NCI-H1436 treated with DMSO at 0.1 percent for 48 hours (cell line): ENCODE results near the gene HSD17B14.
"Not testable (repeated sequence)": the region's sequence is repeated elsewhere in the genome, so short reads cannot be mapped to it uniquely, and the experiment has no call there.

Experiments
- DNase-seq: peaks from one replicate; lab custom pipeline; 2025; lab: John Stamatoyannopoulos, UW

HSD17B14 gene

DNA sequence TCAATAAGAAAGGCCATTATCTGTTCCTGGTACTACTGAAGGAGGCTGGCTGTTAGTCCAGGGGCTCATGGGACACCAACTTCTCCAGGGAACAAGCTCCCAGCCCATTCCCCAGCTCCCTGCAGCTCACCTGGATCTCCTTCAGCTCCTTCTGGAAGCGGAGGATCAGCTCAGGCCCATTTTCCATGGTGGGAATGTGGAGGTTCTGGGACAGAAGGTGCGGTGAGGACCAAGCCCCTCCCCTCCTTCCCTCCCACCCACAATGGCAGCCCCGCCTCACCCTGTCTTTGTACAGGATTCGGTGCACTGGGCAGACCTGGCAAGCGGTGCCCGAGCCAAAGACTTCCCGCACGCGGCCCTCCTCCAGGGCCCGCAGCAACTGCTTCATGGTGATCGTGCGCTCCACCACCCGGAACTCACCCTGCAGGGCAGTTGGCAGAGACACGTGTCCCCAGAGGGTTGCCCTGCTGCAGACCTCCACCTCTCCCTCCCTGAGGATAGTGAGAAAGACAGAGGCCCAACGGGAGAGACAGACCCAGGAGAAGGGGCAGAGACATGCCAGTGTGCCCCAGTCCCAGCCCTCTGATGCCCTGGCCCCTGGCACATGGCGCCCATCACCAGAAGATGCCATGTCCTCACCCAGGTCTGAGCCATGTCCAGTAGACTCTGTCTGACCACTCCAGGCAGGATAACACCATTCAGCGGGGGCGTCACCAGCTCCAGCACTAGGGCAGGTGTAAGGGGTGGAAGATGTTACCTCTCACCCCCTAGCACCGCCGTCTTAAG lies 39.8 kb downstream of the HSD17B14 start:
- DNase-seq: no peak

DNA sequence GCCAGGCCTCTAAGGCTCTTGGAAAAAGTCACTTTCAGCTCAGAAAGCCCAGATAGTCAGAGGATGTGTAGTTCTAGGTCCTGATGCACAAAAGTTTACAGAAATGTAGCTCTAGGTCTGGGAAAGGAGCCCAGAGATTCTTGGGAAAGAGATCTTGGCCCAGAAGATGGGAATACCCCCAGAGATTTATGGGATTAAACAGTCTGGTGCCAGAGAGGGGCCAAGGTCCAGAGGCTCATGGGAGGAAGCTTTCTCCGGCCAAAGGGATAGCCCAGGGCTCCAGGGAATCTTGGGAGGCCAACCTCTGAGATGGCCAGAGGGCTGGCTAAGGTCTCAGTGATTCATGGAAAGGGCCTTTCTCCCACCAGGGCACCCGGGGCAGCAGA lies 40.6 kb downstream of the HSD17B14 start:
- no peak for DNase-seq

DNA sequence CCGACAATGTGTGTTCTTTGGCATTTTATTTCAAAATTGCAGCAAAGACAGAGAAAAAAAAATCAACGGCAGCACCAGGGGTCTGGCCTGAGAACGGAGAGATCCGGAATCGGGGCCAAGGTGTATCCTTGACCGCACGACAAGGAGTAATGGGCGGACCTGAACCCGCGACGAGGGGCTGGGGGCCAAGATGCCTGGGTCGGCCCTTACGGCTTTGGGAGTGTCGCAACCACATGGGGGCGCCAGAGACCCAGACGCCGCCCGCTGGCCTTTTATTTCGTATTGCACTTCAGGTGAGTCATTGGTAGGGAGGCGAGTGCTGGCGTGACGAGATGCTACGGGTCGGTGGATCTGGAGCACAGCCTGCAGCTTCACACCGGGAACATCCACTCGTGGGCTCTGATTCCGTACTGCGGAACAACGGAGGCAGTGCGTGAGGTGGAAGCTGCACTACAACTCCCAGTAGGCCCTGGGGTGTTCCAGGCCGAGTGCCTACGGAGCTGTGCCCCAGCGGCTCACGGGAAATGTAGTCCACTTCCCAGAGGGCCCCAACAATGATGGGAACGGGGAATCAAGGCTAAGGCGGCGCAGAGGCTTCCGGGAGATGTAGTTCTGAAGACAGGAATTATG lies 41.1 kb downstream of the HSD17B14 start:
- no peak for DNase-seq

DNA sequence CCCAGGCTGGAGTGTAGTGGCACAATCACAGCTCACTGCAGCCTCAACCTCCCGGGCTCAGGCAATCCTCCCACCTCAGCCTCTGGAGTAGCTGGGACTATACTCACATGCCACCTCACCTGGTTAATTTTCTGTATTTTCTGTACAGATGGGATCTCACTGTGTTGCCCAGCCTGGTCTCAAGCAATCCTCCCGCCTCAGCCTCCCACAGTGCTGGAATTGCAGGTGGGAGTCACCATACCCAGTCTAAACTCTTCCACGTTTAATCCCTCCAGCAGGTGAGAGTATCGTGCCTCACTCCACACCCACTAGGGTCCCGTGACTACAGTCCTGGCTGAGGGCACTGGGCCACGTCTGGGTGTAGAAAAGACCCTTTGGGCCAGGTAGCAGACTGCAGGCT lies 42.0 kb downstream of the HSD17B14 start:
- DNase-seq: no peak

DNA sequence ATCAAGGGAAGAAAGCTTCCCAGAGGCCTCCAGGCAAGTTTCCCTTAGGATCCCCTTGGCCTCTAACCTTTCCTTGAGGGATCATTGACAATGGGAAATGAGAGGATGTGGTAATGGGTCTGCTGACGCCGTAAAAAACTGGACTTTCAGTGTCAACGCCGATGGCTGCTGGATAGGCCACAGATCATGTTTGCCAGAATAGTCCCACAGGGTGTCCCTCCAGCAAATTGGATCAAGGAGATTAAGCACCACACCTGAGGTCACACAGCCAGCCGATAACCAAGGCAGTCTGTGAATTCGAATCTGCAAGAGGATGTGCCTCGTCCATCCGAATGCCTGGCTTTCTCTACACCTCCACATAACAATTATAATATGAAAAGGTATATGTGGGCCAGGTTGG lies 43.0 kb downstream of the HSD17B14 start:
- DNase-seq: no peak

DNA sequence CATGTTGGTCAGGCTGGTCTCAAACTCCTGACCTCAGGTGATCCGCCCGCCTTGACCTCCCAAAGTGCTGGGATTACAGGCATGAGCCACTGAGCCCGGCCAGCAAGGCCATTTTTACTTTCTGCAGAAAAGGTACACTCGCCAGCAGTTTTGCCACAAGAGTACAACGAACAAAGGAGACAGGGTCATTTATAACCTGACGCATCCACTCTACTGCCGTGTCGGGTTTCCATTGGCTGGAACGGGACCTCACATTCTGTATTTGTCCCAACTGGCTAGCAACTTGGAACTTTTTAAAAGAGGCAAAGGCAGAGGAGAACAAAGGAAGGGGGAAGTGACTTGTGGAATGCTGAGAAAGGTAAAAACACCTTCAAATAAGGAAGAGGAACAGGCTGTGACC lies 49.0 kb downstream of the HSD17B14 start:
- not testable (repeated sequence) for DNase-seq

DNA sequence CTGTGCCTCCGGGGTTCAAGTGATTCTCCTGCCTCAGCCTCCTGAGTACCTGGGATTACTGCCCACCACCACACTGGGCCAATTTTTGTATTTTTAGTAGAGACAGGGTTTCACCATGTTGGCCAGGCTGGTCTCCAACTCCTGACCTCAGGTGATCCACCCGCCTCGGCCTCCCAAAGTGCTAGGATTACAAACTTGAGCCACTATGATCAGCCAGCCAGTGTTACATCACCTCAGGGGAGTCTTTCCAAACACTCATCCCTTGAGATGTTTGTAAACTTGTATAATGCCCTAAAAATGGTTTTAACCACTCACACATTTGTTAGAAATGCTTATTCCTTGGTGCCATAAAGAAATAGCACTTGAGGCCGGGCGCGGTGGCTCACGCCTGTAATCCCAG lies 49.9 kb downstream of the HSD17B14 start:
- DNase-seq: not testable (repeated sequence)

DNA sequence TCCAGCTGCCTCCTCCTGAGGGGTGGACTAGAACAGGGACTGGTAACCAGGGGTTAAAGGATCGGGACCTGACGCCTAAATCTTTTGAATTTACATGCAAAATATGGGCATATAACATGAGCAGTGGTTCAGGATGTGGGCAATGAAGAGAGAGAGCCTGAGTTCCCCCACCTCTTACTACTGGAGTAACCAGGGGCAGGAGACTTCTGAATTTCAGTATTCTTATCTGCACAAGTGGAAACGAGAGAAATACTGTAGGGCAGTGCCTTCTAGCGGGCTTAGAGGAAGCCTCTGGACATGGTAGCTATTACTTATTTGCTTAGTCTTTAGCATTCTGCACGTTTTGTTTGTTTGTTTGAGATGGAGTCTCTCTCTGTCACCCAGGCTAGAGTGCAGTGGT lies 51.8 kb downstream of the HSD17B14 start:
- no peak for DNase-seq

DNA sequence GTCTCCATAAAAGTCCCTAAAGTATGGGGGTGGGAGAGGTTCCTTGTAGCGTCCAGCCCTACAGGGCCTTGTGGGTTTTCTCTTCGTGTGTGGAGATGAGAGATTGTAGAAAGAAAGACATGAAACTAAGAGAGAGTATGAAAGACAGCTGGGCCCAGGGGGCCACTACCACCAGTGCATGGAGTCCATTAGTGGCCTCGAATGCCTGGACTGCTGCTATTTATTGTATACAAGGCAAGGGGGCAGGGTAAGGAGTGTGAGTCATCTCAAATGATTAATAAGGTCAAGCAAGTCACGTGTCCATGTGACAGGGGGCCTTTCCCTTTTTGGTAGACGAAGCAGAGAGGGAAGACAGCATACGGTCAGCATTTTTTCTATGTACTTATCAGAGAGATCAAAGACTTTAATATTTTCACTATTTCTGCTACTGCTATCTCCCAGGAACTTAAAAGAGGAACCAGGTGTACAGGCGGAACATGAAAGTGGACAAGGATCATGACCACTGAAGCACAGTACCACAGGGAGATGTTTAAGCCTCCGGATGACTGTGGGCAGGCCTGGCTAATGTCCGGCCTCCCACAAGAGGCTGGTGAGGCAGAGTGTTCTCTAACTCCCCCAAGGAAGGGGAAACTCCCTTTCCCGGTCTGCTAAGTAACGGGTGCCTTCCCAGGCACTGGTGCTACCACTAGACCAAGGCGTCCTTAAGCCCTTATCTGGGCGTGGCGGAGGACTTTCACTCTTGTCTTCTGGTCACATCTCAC lies 55.5 kb downstream of the HSD17B14 start:
- DNase-seq: no peak

DNA sequence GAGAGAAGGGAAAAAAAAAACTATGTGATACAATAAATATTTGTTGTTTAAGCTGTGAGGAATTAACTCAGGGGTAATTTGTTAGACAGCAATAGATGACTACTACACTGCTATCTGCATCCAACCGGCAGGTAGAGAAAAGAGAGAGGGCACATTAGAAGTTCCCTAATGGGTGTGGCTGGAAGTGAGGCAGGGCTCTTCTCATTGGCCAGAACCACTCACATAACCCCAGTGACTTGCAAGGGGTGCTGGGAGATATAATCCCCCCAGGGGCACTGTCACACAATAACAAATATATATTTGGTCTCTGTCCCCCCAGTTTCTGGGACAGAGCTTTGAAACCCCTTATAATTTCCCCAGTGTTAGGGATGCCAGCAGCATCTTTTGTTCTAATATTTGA lies 56.7 kb downstream of the HSD17B14 start:
- no peak for DNase-seq

DNA sequence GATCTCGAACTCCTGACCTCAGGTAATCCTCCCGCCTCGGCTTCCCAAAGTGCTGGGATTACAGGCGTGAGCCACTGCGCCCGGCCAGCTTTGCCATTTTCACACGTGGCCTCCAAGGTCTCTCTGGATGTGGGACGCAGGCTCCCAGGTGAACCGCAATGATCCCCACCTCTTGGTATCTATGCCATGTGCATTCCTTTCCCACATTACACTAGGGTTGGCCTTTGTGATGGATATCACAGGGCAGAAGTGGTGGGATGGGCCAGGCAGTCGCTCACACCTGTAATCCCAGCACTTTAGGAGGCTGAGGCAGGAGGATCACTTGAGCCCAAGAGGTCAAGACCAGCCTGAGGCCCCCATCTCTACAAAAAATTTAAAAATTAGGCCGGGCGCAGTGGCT lies 58.6 kb downstream of the HSD17B14 start:
- DNase-seq: no peak

DNA sequence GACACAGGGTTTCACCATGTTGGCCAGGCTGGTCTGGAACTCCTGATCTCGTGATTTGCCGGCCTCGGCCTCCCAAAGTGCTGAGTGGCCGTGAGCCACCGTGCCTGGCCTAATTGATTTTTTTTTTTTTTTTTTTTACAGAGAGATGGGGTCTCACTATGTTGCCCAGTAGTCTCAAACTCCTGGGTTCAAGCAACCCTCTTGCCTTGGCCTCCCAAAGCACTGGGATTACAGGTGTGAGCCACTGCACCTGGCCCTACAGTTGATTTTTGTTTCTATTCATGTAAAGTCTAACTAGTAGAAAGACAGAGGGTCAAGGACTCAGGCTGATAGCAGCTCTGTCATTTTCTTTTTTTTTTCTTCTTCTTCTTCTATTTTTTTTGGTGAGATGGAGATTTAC lies 59.2 kb downstream of the HSD17B14 start:
- no peak for DNase-seq

DNA sequence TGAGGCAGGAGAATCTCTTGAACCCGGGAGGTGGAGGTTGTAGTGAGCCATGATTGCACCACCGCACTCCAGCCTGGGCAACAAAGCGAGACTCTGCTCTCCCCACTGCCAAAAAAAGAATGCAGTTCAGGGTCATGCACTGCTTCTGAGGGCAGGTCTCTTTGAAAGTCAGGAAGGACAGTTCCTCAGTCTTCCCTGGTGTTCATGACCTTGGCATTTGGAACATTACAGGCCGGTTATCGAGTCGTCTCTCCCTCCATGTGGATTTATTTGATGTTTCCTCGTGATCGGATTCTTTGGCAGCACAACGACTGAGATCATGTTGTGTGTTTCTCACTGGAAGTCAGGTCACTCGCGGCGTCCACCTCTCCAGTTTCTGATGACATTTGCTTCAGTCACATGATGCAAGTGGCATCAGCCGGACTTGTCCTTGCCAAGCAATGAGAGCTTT lies 63.8 kb downstream of the HSD17B14 start:
- DNase-seq: no peak

DNA sequence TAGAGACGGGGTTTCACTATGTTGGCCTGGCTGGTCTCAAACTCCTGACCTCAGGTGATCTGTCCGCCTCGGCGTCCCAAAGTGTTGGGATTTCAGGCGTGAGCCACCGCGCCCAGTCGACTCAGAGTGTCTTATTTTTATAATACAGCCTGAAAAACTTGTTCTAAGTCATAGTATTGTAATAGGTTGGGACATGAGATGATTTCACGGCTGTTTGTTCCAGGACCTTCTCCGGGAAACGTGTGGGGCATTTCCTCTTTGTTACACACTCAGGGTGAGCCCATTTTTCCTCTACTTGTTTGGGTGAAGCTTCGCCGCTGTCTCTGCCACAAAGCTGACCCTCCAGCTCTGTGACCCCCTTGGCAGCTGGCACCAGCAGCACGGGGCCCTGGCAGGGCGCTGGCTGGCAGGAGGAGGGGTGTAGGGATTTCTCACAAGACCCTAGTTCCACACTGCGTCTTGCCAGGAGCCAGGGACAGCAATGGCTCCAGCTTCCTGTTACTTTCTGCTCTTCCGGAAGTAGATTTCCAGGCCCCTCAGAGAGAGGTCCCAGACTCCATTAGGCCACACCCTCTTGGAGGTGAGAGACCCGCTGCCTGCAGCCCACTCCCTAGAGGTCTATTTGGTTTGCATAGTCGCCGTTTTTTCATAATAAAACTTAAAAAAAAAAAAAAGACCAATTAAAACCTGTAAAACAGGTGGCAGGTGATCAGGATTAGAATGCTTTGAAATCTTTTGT lies 65.4 kb downstream of the HSD17B14 start:
- no peak for DNase-seq

DNA sequence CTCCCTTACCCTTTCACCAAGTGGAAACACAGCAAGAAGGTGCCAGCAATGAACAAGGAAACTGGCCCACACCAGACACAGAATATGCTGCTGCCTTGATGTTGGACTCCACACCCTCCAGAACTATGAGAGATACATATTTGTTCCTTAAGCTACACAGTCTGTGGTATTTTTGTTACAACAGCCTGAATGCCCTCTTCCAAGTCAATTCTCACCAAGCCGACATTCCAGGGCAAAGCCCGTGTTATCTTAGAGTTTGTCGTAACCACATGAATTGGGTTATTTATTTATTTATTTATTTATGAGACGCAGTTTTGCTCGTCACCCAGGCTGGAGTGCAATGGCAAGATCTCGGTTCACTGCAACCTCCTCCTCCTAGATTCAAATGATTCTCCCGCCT lies 66.0 kb downstream of the HSD17B14 start:
- no peak for DNase-seq

DNA sequence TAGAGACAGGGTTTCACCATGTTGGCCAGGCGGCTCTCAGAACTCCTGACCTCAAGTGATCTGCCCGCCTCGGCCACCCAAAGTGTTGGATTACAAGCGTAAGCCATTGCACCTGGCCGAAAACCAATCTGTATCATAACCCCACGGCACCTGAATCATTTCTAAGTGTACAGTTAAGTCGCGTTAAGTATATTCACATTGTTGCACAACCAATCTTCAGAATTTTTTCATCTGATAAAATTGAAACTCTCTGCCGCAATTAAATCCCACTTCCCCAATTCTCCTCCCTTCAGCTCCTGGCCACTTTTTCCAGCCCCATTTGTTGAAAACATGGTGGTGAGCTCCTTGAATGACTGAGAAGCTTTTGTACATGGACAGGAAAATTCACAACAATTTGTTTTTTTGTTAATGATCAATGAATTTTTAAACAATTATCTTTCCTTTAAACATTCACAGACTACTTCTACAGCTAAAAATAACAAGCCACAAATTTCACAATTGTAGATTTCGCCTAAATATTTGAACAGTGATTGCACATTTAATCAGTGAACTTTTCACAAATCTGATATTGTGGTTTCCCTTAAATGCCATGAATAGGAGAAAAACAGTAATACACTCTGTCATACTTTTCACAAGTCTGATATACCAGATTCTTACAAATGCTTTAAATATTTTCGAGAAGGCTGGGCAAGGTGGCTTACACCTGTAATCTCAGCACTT lies 67.1 kb downstream of the HSD17B14 start:
- no peak for DNase-seq

DNA sequence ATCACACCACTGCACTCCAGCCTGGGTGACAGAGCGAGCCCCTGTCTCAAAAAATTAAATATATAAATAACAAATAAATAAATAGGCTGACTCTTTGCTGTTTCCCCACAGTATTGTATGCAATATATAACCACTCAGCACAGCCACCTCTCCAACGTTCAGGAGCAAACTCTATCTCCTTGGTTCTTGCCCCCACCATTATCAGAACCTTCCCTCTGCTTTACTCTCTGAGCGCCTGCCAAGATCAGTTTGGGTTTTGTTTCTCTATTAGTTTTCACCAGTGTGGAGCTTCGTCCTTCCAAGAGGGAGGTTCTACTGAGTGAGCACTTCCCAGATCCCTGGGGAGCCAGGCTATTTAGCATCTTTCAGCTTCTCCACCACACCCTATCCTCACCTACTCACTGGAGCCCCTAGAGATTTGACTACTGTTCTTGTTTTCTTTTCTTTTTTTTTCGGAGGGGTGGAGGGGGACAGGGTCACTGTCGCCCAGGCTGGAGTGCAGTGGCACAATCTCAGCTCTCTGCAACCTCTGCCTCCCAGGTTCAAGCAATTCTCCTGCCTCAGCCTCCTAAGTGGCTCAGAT lies 68.0 kb downstream of the HSD17B14 start:
- DNase-seq: not testable (repeated sequence)

DNA sequence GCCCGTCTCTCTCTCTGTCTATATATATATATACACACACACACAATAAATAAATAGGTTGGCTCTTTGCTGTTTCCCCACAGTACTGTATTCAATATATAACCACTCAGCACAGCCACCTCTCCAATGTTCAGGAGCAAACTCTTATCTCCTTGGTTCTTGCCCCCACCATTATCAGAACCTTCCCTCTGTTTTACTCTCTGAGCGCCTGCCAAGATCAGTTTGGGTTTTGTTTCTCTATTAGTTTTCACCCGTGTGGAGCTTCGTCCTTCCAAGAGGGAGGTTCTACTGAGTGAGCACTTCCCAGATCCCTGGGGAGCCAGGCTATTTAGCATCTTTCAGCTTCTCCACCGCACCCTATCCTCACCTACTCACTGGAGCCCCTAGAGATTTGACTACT lies 70.5 kb downstream of the HSD17B14 start:
- DNase-seq: not testable (repeated sequence)
